ENCODE results near the gene SOS2.

SOS2 gene

GRCh38 chr14:50228313-50228712, 3.1 kb downstream of the SOS2 start:
- H3K27ac ChIP-seq = no peak overlapping the region
- TF ChIP-seq CTCF (conservative IDR thresholded peaks at IDR 0.05) = no peak

GRCh38 chr14:50225974-50226297, 5.4 kb downstream of the SOS2 start:
- no peak for TF ChIP-seq CTCF (conservative IDR thresholded peaks at IDR 0.05)
- peak overlapping the region; percentile 73 for H3K27ac ChIP-seq

- H3K27ac ChIP-seq = peak overlapping the region; percentile 73
- TF ChIP-seq CTCF (conservative IDR thresholded peaks at IDR 0.05) = no peak
These were observed 6.1 kb downstream of the SOS2 start for GRCh38 chr14:50225067-50225973.

- H3K27ac ChIP-seq = no peak overlapping the region
- no peak for TF ChIP-seq CTCF (conservative IDR thresholded peaks at IDR 0.05)
These were observed 9.2 kb downstream of the SOS2 start for GRCh38 chr14:50222055-50222613.

GRCh38 chr14:50218501-50218900, 12.9 kb downstream of the SOS2 start:
- TF ChIP-seq CTCF (conservative IDR thresholded peaks at IDR 0.05) = no peak
- no peak overlapping the region for H3K27ac ChIP-seq

GRCh38 chr14:50215416-50215815, 16.0 kb downstream of the SOS2 start:
- no peak for TF ChIP-seq CTCF (conservative IDR thresholded peaks at IDR 0.05)
- peak overlapping the region; percentile 17 for H3K27ac ChIP-seq

GRCh38 chr14:50213795-50214194, 17.6 kb downstream of the SOS2 start:
- TF ChIP-seq CTCF (conservative IDR thresholded peaks at IDR 0.05) = no peak
- no peak overlapping the region for H3K27ac ChIP-seq
